Effector CD8-positive, alpha-beta T cell (primary cell): Measurements from ENCODE around the gene EZR.

Source experiments
- DNase-seq: peaks from one replicate; lab custom pipeline; 2025; lab: John Stamatoyannopoulos, UW

EZR gene

DNA sequence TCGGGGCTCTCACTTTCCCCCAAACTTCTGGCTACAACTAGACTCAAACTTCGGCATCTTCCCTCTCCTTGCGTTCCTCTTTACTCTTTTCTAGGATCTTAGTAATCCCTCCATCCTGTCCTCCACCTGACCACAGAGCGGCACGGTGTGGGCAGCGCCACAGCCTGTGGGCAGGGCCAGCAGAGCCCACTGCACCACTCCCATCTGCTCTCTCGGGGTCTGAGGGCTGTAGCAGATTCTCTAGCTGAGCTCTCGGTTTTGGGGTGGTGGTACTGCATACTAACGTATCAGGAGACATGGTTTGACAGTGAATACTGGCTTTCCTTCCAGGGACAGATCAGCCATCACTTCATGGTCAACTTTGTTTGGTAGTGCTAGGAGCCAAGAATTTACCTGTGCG is 57.4 kb downstream of the EZR start:
- DNase-seq: no peak

DNA sequence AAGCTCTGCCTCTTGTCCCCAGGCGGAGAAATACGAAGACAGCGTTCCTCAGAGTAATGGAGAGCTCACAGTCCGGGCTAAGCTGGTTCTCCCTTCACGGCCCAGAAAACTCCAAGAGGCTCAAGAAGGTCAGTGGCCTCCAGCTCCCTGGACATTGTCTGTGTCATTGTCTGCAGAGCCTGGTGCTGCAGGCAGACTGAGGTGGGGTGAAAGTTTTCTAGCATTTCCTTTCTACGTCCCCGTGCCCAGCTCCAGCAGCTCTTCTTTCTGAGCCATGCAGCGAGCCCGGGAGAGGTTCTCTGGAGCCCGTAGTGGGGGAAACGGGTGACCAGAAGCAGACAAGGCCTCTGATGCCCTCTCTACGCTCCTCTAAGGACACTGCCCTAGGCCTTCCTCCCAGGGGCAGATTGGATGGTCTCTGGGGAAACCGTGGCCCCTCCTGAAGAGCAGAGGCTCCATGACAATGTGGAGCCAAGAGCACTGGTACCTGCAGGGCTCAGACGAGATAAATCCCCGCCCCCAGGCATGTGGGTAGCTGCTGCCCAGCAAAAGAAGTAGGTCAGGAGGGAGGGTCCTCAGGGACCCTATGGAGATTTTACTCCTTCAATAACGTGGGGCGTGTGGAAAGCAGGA is 58.4 kb downstream of the EZR start:
- DNase-seq: no peak

DNA sequence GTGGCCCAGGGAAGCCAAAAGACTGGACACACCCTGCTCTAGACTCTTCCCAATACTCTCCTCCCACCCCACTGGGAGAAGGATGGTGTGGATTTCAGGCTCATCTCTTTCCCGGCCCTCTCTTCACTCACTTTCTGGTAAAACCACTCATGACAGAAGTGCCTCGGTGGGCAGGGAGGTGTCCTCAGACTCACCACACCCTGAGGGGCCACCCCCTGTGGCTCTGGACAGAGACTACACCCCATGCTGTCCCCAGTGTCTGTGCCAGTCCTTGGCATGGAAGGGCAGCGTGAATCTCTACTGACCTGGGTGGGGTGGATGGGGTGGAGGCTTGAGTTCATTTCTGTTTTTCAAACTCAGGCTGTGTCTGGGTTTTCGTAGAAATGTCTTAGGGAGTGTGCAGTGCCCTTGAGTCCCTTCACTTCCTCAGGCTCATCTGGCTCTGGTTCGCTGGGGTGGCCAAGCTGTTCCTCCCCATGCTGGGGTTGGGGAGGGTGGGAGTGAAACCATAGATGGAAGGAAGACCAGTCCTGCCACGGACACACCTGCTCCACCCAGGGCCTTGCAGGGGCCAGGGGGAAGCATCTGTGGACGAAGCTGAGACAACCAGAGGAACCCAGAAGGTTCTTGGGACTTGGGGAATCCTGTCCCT is 59.1 kb downstream of the EZR start:
- DNase-seq: no peak

DNA sequence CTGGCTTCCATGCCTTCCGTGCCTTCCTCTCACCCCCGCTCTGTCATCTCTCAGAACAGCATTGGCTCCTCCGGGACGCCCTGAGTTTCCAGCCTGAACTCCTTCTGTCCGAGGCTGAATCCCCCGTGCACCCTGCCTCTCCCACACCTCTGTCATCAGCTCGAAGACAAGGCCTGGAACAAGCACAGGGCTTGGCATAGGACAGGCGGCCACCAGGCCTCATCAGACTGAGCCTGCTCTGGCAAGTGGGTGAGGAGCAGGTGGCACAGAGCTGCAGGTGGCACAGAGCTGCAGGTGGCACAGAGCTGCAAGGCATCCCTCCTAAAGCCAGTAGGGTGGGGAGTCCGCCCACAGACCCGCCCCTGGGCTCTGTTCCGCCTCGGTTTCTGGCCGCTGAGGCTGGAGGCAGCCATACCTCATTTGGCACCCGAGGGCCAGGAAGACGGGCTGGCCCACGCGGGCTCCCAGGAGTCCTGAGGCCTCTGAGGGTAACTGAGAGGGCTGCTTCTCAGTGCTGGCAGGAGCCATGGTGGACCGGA is 60.2 kb downstream of the EZR start:
- no peak for DNase-seq

DNA sequence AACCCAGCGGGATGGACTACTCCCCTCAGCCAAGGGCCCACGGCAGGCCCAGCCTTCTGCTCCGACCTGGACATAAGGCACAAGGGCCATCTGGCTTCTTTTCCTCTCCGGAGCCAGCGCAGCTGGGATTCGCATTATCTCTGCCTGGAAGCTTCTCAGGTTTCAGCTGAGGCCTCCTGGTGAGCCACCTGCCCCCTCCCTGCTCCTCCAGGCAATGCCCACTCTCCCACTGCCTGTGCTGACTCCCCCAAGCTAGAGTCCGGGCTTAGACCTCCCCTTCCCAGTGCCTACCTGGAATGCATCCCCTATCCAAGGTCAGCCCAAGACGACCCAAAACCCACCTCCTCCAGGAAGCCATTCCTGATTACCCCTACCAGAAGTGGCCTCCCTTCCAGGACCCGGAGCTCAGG is 60.7 kb downstream of the EZR start:
- no peak for DNase-seq

DNA sequence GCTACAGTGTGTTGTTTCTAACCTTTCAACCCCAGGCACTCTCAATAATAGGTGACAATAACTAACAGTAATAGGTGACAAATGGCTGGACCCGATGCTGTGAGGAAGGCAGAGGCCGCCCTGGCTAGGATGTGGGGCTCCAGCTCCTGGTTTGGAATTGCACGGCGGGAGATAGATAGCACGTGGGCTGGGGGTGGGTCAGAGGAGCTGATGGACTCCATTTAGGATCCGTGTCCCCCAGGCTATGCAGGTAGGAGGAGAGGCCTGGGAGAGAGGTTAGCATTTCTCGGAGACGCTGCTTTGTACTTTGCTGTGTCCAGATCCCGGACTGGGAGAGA is 61.4 kb downstream of the EZR start:
- no peak for DNase-seq

DNA sequence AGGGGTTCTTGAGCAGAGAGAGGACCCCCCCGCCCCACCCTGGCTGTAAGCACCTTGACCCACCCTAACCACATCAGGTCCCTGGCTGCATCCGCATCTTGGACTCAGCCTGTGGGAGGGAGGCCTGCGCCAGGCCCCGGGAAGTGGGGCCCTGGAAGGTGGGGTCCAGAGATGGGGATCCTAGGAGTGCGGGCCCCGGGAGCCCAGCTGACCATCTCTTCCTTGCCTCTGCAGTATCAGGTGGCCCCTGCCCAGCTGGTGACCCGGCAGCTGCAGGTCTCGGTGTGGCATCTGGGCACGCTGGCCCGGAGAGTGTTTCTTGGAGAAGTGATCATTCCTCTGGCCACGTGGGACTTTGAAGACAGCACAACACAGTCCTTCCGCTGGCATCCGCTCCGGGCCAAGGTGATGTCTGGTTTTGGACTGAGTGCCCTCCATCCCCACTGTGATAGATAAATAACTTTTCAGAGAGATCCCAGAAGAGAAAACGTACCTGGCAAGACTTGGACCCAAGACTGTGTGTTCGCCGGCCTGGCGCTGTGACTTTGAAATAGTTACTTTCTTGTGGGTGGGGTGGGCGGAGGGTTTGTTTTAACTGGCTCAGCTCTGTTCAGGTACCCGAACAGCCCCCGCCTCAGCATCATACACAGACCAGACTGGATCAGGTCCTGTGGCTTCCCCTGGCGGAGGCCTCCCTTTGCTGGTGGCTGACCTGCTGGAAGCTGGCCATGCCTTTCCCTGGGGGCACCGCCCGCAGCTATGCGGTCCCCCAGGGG is 62.0 kb downstream of the EZR start:
- no peak for DNase-seq

DNA sequence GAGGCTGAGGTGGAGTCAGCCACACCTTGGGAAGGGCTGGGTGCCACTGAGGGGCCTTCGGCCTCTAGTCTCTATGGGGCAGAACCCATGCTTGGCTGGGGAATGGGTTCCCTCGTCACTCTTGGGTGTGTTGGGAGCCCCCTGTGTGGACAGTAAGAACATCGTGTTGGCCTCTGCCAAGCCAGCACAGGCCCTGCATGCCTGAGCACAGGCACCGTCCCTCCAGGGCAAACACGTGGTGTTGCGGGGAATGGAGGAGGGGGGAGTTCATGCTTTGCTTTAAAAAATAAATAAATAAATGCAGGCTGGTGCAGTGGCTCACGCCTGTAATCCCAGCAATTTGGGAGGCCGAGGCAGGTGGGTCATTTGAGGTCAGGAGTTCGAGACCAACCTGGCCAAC is 63.0 kb downstream of the EZR start:
- DNase-seq: no peak

DNA sequence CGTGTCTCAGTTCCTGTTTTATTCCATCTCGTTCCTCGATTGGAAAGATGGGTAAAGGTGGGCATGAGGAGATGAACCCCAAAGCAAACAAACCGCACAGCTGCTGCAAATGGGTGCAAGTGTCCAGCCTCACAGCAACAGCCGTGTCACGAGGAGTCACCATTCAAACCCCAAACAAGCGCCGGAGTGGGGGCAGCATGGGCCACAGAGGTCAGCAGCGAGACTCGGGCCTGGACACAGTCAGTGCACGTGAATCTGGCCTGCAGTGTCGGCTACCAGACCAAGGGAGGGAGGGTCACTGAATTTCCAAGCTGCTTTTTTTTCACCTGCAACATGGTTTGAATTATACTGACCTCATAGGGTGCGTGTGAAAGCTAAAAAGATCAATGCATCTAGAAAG is 63.5 kb downstream of the EZR start:
- no peak for DNase-seq

DNA sequence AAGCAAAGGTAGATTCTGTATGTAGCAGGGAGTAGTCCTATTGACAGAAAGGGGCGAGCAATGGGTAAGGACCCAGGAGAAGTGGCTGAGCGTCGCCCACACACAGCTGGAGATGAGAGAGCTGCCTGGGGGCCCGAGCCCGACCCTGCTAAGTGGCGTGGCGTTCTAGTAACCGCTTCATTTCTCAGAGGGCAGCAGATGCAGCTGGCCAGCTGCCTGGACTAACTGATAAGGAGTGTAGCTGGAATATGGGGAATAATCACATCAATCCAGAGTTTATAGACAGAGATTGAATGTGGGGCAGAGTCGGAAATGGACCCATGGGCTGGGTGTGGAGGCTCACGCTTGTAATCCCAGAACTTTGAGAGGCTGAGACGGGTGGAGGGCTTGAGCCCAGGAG is 64.4 kb downstream of the EZR start:
- DNase-seq: no peak

DNA sequence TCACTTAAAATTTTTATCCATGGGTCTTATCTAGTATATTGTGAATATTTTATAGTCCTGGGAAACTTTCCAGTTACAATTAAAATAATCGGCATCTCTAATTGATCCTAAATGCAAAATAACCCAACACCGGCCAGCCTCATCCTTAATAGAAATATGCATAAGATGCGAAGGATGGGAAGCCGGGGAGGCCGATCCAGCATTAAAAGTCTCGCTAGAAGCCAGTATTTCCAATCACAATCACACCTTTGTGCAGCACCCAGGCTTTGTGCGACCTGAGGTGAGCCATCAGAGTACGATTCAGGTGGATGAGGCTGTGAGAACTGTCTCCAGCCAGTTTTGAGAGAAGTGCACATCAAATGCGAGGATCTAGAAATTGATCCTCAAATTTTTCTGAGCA is 65.4 kb downstream of the EZR start:
- no peak for DNase-seq

DNA sequence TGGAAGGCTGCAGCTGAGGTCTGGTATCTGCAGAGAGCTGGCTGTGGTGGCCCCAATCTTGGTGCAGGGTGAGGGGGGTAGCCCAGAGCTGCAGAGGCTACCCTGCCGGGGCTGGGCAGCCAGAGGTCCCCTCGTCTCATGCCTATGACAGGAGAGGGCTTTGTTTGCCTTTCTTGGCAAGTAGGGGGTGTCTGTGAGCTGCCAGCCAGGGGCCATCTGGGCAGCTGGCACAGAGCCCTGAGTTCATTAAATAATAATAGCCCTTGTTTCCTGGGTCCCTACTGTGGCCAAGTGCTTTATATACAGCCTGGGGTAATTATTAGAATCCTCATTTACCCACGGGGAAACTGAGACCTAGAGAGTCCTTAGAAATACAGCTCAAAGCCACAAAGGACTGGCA is 66.6 kb downstream of the EZR start:
- no peak for DNase-seq

DNA sequence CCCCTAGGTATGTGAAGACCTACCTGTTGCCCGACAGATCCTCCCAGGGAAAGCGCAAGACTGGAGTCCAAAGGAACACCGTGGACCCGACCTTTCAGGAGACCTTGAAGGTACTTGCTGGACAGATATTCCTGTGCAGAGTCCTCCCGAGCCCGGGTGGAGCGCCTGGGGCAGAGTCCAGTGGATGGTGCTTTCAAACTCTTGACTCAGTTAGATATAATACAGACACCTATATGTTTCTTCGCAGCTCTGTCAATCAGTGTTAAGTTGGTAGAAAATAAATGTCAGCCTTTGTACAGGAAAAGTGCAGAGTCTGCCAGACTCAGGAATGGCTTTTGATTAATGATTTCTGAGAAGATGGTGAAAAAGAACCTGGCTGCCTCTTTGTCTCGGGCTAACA is 67.2 kb downstream of the EZR start:
- DNase-seq: no peak

DNA sequence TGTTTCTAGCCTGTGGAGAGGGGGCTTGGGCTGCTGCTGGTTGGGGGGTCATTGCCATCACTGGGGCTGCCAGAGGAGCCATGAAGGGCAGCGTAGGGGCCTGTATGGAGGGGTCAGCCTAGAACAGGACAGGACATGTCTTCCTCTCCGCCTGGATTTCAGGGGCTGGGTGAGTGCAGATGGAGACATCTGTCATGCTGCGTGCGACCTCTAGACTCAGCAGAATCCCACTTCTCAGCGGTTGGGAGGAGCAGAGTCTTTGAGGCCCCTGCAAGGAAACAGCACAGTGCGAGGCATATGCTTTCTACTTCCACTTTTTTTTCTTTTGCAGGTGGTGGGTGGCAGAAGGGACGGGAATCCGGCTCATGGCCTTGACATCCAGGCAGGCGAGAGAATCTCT is 67.9 kb downstream of the EZR start:
- DNase-seq: no peak

DNA sequence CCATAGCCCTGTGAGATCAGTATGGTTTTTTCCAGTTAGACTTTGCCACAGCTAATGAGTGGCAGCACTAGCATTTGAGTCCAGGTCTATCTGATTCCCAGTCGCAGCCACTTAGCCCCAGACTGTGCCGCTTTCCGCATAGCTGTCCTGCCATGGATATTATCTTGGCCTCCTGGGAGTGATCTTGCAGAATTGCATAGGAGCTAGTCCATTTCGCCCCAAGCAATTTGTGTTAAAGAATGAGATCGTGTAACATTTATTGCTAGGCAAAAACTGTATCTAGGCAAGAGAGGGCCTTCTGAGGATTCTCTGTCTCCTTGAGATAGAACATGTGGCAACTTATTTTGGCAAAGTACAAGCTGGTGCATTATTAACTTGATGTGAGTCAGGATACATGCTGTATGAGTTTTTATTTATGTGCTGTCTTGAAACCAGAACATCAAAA is 74.2 kb downstream of the EZR start:
- no peak for DNase-seq

DNA sequence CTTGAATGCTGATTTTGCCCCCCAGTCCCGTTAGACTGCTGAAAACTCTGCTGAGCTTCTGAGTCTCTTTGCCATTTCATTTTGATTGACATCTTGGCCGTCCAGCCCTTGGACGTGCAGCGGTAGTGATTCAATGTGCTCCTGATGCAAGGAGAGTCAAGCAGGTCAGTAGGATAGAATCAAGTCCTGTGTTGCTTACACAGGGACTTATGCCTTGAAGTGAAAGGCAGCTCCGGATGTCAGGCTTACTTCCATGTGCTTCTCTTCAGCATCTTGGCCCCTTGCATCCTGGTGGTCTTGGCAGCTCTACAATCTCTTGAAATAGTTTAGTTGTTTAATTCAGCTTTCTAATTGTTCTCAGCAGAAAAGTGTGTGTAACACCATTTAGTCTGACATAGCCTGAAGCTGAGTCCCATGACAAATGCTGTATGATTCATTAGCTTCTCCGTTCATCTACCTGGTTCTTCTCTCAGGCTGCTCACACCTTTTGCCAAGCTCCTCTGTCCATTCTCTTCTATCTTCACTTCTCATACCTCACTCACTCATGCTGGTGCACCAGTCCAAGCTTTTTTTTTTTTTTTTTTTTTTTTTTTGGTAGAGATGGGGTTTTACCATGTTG is 76.0 kb downstream of the EZR start:
- DNase-seq: no peak

DNA sequence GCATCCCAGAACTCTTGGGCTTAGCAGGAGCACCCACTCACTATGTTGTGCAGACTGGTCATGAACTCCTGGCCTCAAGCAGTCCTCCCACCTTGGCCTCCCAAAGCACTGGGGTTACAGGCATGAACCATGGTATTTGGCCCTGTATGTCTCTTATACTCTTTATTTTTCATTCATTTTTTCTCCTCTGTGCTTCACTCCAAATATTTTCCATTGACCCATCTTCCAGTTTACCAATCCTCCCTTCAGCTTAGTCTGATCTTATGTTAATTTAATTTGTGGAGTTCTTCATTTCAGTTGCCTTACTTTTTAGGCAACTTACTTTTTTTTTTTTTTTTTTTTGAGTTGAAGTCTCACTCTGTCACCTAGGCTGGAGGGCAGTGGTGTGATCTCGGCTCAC is 79.5 kb downstream of the EZR start:
- no peak for DNase-seq

DNA sequence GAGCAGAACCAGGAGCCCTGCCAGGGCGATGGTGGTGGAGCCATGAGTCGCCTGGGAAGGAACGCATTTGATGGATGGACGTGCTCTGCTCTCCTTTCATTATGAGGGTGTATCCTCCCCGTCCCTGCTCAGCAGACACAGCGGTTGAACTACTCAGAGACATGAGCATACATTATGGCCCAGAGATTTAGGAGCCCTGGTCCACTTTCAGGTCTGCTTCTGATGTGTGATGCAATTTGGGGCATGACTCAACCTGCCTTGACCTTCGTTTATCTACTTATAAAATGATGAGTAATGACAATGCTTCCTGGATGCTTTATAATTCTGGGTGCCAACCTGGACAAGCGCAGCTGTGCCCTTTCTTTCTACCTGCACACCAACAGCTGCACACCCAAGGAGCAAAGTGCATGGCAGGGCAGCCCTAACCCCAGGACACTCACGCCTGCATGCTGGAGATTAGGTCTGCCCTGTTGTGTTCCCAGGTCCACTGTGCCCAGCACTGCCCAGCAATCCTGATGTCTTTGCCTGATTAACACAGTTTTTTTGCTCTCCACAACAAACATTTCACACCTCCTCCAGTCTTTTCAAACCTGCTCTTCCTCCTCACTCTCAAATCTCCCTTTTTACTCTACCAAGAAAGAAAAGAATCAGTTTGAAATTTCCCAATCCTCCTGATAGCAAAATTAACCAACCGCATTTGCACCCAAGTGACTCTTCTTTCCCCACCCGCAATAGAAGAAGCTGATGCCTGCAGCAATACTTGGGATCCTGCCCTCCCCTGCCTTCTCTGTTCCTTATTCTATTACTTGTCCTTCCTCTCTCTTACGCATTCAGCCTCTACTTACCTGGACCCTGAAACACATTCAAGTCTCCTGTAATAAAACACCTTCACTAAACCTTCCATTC is 81.2 kb downstream of the EZR start:
- no peak for DNase-seq

DNA sequence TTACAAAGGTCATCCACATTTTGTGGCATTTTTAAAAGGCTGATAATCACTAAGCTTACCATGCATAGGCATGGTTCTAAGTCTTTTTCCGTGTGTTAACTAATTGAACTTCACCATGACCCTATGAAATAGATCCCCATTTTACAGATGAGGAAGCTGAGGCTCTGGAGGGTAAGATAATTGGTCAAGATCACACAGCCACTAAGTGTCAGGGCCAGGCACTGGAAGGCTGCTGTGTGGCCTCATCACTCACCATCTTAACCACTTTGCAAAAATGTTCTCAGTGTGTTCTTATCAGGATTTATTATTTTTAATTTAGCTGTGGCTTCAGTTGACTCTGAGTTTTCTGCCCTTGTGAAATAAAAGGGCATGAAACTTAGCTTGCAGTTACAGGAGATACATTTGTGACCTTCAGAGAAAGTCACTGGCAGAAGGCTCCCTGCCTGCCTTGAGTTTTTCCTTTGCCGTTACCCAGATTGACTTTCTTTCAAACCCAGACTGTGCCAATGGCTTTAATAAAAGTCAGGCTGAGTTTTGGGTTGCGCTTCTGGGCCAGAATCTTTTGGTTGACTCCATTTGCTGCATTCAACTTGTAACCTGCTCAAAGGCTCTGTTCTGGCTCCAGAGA is 82.0 kb downstream of the EZR start:
- no peak for DNase-seq

DNA sequence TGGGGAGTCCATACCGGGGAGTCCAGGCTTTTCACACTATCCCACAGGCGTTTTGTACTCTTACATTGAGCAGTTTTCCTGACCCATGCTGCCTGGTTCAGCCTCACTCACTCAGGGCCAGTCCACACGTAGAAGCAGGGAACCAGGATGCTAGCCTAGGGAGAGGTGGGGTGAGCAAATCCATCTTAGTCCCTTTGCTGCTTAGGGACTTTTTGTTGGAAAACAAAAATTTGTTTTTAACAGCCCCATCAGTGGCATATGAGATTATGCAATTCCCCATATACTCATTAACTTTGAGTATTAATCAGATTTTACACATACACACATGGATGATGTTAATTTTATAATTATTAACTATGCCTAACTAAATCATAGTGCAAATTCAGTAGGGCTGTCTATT is 84.2 kb downstream of the EZR start:
- DNase-seq: no peak

DNA sequence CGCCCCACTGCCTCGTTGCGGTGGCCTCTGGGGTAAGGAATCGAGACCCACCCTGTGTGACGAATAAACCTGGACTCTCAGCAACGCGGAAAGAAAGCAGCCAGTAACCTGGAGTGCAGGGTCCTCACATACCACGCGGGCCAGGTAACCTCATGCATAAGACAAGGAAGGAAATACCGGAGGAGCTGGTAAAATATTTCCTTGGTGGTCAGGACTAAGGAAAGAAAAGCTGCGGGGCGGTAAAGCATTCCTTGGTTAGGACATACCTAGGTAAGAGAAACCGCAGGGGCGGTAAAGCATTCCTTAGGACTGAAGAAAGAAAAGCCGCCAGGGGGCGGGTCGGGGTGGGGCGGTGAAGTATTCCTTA is 88.6 kb downstream of the EZR start:
- DNase-seq: no peak
